Activated CD4-positive, alpha-beta memory T cell treated with anti-CD3 and anti-CD28 coated beads for 36 hours (primary cell): Measurements from ENCODE around the gene PRIM1. TPM values are rescaled to one million over a fixed set of nuclear protein-coding genes. Genes with fewer than 3 reads are reported as not detected.
"Not testable (repeated sequence)": the region's sequence is repeated elsewhere in the genome, so short reads cannot be mapped to it uniquely, and the experiment has no call there.

Experiments used
- CTCF ChIA-PET: fragments of 350-600 bp; sonication (Branson Sonifier 250); formaldehyde crosslinking; loops from one replicate; lab custom pipeline; 2021; ENCODE audit warnings: antibody characterized with exemption, inconsistent platforms; lab: Charles Lee
- POLR2A ChIA-PET: fragments of 350-600 bp; sonication (Branson Sonifier 250); formaldehyde crosslinking; loops from one replicate; lab custom pipeline; 2021; ENCODE audit warnings: antibody characterized with exemption; lab: Charles Lee
- DNase-seq: peaks from one replicate; pipeline ENCODE4 v3.0.0-alpha.2; 2020
- H3K27ac Mint-ChIP-seq: one replicate; pipeline ENCODE4 v1.8.0; 2021; ENCODE audit warnings: mixed read lengths
- H3K27me3 Mint-ChIP-seq: one replicate; pipeline ENCODE4 v1.8.0; 2021; ENCODE audit warnings: mixed read lengths
- H3K36me3 Mint-ChIP-seq: one replicate; pipeline ENCODE4 v1.8.0; 2021; ENCODE audit warnings: mixed read lengths
- H3K4me1 Mint-ChIP-seq: one replicate; pipeline ENCODE4 v1.8.0; 2021; ENCODE audit warnings: low read depth, mixed read lengths
- H3K4me3 Mint-ChIP-seq: one replicate; pipeline ENCODE4 v1.8.0; 2021; ENCODE audit warnings: mild to moderate bottlenecking, mixed read lengths
- H3K9me3 Mint-ChIP-seq: one replicate; pipeline ENCODE4 v1.8.0; 2021; ENCODE audit warnings: mixed read lengths
- intact Hi-C: fragments of 100-400 bp; cut with micrococcal nuclease; formaldehyde crosslinking; loops from one replicate; pipeline ENCODE4 v1.15.1; 2023
- total RNA-seq, 2 experiments: library from RNA; stranded (reverse); gene quantifications; one replicate each; pipeline ENCODE4 v1.2.3, GENCODE V29; 2021

Gene PRIM1
- total RNA-seq, 2 experiments from 2014 or later, result 74.5 to 75.3 TPM

- no peak overlapping the region for H3K4me3 Mint-ChIP-seq
- intact Hi-C loops, result loop anchor here (5.0 kb wide), 1 partner anchor 79 kb away; no protein-coding TSS in a partner anchor
- DNase-seq, result no peak
- H3K9me3 Mint-ChIP-seq, result peaks cover 6% of the 10 kb centered on the region
- H3K27me3 Mint-ChIP-seq, result no peaks in the 10 kb centered on the region
- H3K27ac Mint-ChIP-seq, result no peak overlapping the region
- H3K4me1 Mint-ChIP-seq, result peaks cover 10% of the 10 kb centered on the region
- peaks cover 4% of the 10 kb centered on the region for H3K36me3 Mint-ChIP-seq
- POLR2A ChIA-PET, result interaction anchor here (0.6 kb wide), 1 partner anchor 612 kb away, joined by 3 read pairs; no protein-coding TSS in a partner anchor
- CTCF ChIA-PET, result interaction anchor here (0.8 to 4.6 kb wide), 9 partner anchors 40 to 353 kb away, joined by 3 to 80 read pairs (median 4); partner anchors contain the start of gene STAT6
Measured at GRCh38 chr12:56758728-56759262, 6.7 kb upstream of the PRIM1 start.

DNA sequence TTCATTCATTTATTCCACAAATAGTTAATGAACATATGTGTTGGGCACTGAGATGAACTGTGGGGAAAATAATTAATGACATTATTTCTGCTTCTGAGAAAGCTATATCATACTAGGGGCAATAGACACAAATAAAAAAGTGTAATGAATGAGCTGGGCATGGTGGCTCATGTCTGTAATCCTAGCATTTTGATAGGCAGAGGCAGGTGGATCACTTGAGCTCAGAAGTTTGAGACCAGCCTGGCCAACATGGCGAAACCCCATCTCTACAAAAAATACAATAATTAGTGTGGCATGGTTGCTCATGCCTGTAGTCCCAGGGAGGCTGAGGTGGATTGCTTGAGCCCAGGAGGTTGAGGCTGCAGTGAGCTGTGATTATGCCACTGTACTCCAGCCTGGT is 5.8 kb upstream of the PRIM1 start:
- H3K36me3 Mint-ChIP-seq, DNase-seq, POLR2A ChIA-PET, H3K27me3 Mint-ChIP-seq, H3K4me3 Mint-ChIP-seq, H3K27ac Mint-ChIP-seq, H3K9me3 Mint-ChIP-seq: not testable (repeated sequence)
- intact Hi-C loops, result loop anchor here (1.0 to 5.0 kb wide), 4 partner anchors 79 to 353 kb away; partner anchors contain the start of gene STAT6
- peaks cover 10% of the 10 kb centered on the region for H3K4me1 Mint-ChIP-seq
- CTCF ChIA-PET, result interaction anchor here (0.5 to 4.6 kb wide), 17 partner anchors 39 to 471 kb away, joined by 3 to 80 read pairs (median 3); partner anchors contain the start of gene STAT6

DNA sequence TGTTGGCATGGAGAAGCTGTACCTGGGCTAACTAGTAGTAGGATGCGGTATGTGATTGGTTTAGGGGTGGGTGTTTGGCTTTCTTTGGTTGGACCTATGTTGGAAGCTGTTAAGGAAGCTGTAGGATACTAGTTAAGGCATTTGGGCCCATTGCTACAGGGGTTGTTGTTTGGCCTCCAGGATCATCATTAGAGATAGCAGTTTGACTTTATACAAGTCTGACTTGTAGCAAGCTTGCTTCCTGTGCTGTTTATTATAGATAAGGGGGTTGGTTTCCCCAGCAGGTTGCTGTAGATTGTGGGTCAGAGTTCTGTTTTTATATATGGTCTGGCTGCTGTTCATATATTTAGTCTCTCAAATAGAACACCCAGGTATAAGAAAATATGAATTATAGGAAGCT is 1.4 kb upstream of the PRIM1 start:
- Mint-ChIP-seq H3K4me3 (no peak overlapping the region), H3K4me1 (peaks cover 29% of the 10 kb centered on the region), H3K27me3 (no peaks in the 10 kb centered on the region), H3K27ac (no peak overlapping the region), H3K9me3 (peaks cover 2% of the 10 kb centered on the region), H3K36me3 (peaks cover 26% of the 10 kb centered on the region)
- intact Hi-C loops, result loop anchor here (2.0 to 5.0 kb wide), 2 partner anchors 67 to 429 kb away; no protein-coding TSS in a partner anchor
- CTCF ChIA-PET, result interaction anchor here (0.6 to 4.2 kb wide), 10 partner anchors 50 to 430 kb away, joined by 3 to 31 read pairs (median 6); partner anchors contain the start of gene STAT6
- DNase-seq, result no peak
- POLR2A ChIA-PET, result interaction anchor here (0.7 kb wide), 2 partner anchors 27 to 248 kb away, joined by 3 to 4 read pairs; no protein-coding TSS in a partner anchor

DNA sequence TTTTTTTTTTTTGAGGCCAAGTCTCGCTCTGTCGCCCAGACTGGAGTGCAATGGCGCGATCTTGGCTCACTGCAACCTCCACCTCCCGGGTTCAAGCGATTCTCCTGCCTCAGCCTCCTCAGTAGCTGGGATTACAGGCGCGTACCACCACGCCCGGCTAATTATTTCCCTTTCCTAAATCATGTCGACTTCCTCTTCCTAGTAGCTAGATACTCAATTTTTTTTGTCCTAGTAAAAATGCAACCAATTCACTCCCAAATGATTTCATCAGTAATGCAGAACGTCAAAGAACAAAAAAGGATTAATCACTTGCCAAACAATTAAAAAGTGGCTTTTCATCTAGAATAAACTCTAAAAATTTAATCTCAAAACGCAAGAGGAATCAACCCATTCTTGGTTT is 1.5 kb downstream of the PRIM1 start:
- Mint-ChIP-seq H3K4me1 (peaks cover 34% of the 10 kb centered on the region), H3K36me3 (peaks cover 45% of the 10 kb centered on the region), H3K4me3 (peak overlapping the region; percentile 99)
- CTCF ChIA-PET, result interaction anchor here (0.9 to 1.9 kb wide), 3 partner anchors 114 to 374 kb away, joined by 3 to 6 read pairs (median 3); no protein-coding TSS in a partner anchor
- not testable (repeated sequence) for DNase-seq, H3K27me3 Mint-ChIP-seq, H3K9me3 Mint-ChIP-seq, H3K27ac Mint-ChIP-seq
- intact Hi-C loops, result loop anchor here (5.0 kb wide), 1 partner anchor 432 kb away; no protein-coding TSS in a partner anchor
- POLR2A ChIA-PET, result interaction anchor here (1.9 to 2.5 kb wide), 2 partner anchors 25 to 62 kb away, joined by 6 to 12 read pairs; partner anchors contain the start of genes NACA and PTGES3

DNA sequence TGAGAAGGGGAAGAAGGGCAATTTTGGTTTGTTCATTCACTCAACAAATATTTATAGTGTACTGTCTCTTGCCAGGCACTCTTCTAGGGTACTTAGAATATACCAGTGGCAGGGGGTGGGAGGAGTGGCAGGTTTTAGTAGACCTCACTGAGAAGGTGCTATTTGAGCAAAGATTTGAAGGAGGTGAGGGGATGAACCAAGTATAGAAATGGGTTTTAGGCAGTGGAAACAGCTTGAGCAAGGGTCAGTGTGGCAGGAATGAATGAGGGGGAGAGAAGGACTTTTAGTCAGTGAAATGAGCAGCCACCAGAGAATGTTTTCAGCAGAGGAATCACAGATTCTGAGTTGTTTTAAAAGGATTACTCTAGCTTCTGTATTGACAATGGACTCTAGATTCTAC is 2.3 kb downstream of the PRIM1 start:
- Mint-ChIP-seq H3K4me1 (peaks cover 32% of the 10 kb centered on the region), H3K4me3 (peak overlapping the region; percentile 59), H3K27ac (peak overlapping the region; percentile 45), H3K27me3 (no peaks in the 10 kb centered on the region), H3K9me3 (no peaks in the 10 kb centered on the region), H3K36me3 (peaks cover 50% of the 10 kb centered on the region)
- ChIA-PET CTCF (interaction anchor here (1.1 kb wide), 1 partner anchor 251 kb away, joined by 5 read pairs; no protein-coding TSS in a partner anchor), POLR2A (interaction anchor here (2.8 kb wide), 1 partner anchor 24 kb away, joined by 9 read pairs; the partner anchor contains the start of gene NACA)
- intact Hi-C loops, result loop anchor here (5.0 kb wide), 1 partner anchor 432 kb away; no protein-coding TSS in a partner anchor
- no peak for DNase-seq

- CTCF ChIA-PET, result interaction anchor here (1.1 kb wide), 1 partner anchor 252 kb away, joined by 5 read pairs; no protein-coding TSS in a partner anchor
- no peak for DNase-seq
- peak overlapping the region; percentile 45 for H3K27ac Mint-ChIP-seq
- H3K36me3 Mint-ChIP-seq, result peaks cover 52% of the 10 kb centered on the region
- H3K27me3 Mint-ChIP-seq, result no peaks in the 10 kb centered on the region
- POLR2A ChIA-PET, result interaction anchor here (2.8 kb wide), 1 partner anchor 23 kb away, joined by 9 read pairs; the partner anchor contains the start of gene NACA
- peaks cover 32% of the 10 kb centered on the region for H3K4me1 Mint-ChIP-seq
- H3K9me3 Mint-ChIP-seq, result no peaks in the 10 kb centered on the region
- intact Hi-C loops, result no loop called here
- H3K4me3 Mint-ChIP-seq, result peak overlapping the region; percentile 59
Measured at GRCh38 chr12:56749359-56749758, 2.8 kb downstream of the PRIM1 start.

GRCh38 chr12:56728139-56728861 is 23.8 kb downstream of the PRIM1 start:
- Mint-ChIP-seq H3K27ac (no peak overlapping the region), H3K4me3 (no peak overlapping the region), H3K36me3 (peaks cover 43% of the 10 kb centered on the region), H3K9me3 (no peaks in the 10 kb centered on the region), H3K27me3 (no peaks in the 10 kb centered on the region), H3K4me1 (peaks cover 14% of the 10 kb centered on the region)
- ChIA-PET CTCF (no interaction called here), POLR2A (interaction anchor here (1.0 kb wide), 1 partner anchor 92 kb away, joined by 3 read pairs; no protein-coding TSS in a partner anchor)
- intact Hi-C loops, result no loop called here
- no peak for DNase-seq

DNA sequence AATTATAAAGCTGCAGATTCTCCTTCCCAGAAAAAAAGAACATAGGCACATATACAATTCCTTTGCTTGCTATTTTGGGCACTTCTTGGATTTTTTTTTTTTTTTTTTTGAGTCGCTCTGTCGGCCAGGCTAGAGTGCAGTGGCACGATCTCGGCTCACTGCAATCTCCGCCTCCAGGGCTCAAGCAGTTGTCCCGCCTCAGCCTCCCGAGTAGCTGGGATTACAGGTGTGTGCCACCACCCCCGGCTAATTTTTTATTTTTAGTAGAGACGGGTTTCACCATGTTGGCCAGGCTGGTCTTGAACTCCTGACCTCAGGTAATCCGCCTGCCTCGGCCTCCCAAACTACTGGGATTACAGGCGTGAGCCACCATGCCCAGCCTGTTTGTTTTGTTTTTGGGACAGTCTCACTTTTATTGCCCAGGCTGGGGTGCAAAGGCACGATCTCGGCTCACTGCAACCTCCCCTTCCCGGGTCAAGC is 25.9 kb downstream of the PRIM1 start:
- intact Hi-C loops, H3K27me3 Mint-ChIP-seq, DNase-seq, H3K9me3 Mint-ChIP-seq: not testable (repeated sequence)
- peak overlapping the region; percentile 94 for H3K27ac Mint-ChIP-seq
- H3K4me3 Mint-ChIP-seq, result peak overlapping the region; percentile 96
- H3K4me1 Mint-ChIP-seq, result peaks cover 33% of the 10 kb centered on the region
- CTCF ChIA-PET, result interaction anchor here (0.8 to 1.4 kb wide), 2 partner anchors 89 to 488 kb away, joined by 3 to 4 read pairs; no protein-coding TSS in a partner anchor
- peaks cover 56% of the 10 kb centered on the region for H3K36me3 Mint-ChIP-seq
- POLR2A ChIA-PET, result interaction anchor here (0.9 to 2.2 kb wide), 10 partner anchors 10 to 97 kb away, joined by 4 to 26 read pairs (median 8); partner anchors contain the start of genes BAZ2A, PRIM1 and PTGES3

- H3K36me3 Mint-ChIP-seq, result peaks cover 57% of the 10 kb centered on the region
- no peak for DNase-seq
- POLR2A ChIA-PET, result interaction anchor here (0.6 to 2.2 kb wide), 17 partner anchors 10 to 273 kb away, joined by 3 to 26 read pairs (median 4); partner anchors contain the start of genes ATP5F1B, BAZ2A, PRIM1 and PTGES3
- CTCF ChIA-PET, result interaction anchor here (0.7 to 1.4 kb wide), 4 partner anchors 39 to 488 kb away, joined by 3 to 4 read pairs (median 4); partner anchors contain the start of gene ATP5F1B
- H3K27ac Mint-ChIP-seq, result peak overlapping the region; percentile 94
- no peaks in the 10 kb centered on the region for H3K9me3 Mint-ChIP-seq
- H3K4me3 Mint-ChIP-seq, result peak overlapping the region; percentile 96
- H3K4me1 Mint-ChIP-seq, result peaks cover 38% of the 10 kb centered on the region
- intact Hi-C loops, result loop anchor here (1.0 to 2.0 kb wide), 5 partner anchors 27 to 89 kb away; partner anchors contain the start of genes PRIM1 and PTGES3
- no peaks in the 10 kb centered on the region for H3K27me3 Mint-ChIP-seq
Measured at GRCh38 chr12:56725723-56726102, 26.4 kb downstream of the PRIM1 start.

DNA sequence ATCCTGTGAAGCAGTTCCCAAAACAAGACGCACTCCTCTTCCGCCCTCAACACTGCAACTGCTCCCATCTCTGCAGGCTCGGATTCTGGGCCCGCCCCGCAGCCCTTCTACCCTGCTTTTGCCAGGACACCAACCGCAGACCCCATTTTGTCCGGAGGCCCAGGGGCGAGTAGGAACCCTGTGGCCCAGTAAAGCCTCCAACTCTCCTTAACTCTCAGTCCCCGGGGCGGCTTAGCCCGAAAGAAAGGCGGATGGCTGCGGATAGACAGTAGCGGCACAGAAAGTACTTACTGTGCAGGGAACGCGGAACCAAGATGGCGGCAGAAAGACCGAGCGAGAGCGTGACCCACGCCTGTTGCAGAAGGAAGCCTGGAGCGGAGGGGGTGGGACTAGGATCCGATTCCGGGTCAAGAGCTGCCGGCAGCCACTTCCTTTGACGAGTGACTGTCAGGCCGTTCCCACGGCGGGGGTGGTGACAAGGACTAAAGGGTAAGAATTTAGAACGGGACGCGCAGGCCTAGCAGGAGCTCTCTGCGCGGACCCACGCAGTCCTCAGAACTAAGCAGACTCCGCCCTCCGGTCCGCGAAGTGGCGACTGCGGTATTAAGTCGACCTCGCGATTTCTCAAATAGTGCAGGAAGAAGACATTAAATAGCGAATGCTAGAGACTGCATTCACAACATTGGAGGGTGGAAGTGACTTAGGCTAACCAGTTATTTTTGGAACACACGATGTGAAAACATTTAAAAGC is 27.0 kb downstream of the PRIM1 start, which contains the start of gene NACA:
Gene NACA (minus strand): TSS at position 328 of the 751 bp plus-strand sequence. CDS start 778 bp downstream, outside the sequence.
- POLR2A ChIA-PET, result interaction anchor here (0.6 to 2.2 kb wide), 18 partner anchors 9 to 387 kb away, joined by 3 to 26 read pairs (median 4); partner anchors contain the start of genes ATP5F1B, BAZ2A, PRIM1 and PTGES3

More for the DNA sequence above, 27.0 kb downstream of the PRIM1 start, which contains the start of gene NACA:
- CTCF ChIA-PET, result interaction anchor here (0.7 to 1.4 kb wide), 4 partner anchors 38 to 489 kb away, joined by 3 to 4 read pairs (median 4); partner anchors contain the start of gene ATP5F1B
- intact Hi-C loops, result loop anchor here (1.0 to 2.0 kb wide), 5 partner anchors 27 to 88 kb away; partner anchors contain the start of genes PRIM1 and PTGES3
- Mint-ChIP-seq H3K4me3 (peak within 1 kb of the TSS; percentile 96), H3K36me3 (peaks cover 63% of the 10 kb centered on the region), H3K27ac (peak within 1 kb of the TSS; percentile 94), H3K4me1 (peaks cover 44% of the 10 kb centered on the region), H3K9me3 (no peaks in the 10 kb centered on the region), H3K27me3 (no peaks in the 10 kb centered on the region)
- peak; percentile 99 for DNase-seq
